Osteoblast (primary cell): ENCODE data around the gene GARIN5B. TPM values are rescaled to one million over a fixed set of nuclear protein-coding genes. Genes with fewer than 3 reads are reported as not detected.
"Not testable (repeated sequence)": the region's sequence is repeated elsewhere in the genome, so short reads cannot be mapped to it uniquely, and the experiment has no call there.

Source experiments
- DNase-seq: peaks from one replicate; pipeline ENCODE4 v3.0.0; 2011; ENCODE audit warnings: low spot score, mixed read lengths; ENCODE audit not compliant: insufficient read length; ENCODE audit errors: missing footprints
- H2AFZ ChIP-seq: 2 replicates; pipeline ENCODE4 v1.6.0; 2011; ENCODE audit warnings: mild to moderate bottlenecking, low read length
- H3K27ac ChIP-seq: 2 replicates; pipeline ENCODE4 v1.5.1; 2011; ENCODE audit warnings: mild to moderate bottlenecking, low read depth, low read length, moderate library complexity
- H3K27me3 ChIP-seq: 2 replicates; pipeline ENCODE4 v1.6.0; 2012; ENCODE audit warnings: mild to moderate bottlenecking, control low read depth, inconsistent platforms, low read length, moderate library complexity; ENCODE audit not compliant: insufficient read depth
- H3K36me3 ChIP-seq: 2 replicates; pipeline ENCODE4 v1.5.1; 2011; ENCODE audit warnings: mild to moderate bottlenecking, low read length, control low read depth, moderate library complexity; ENCODE audit not compliant: insufficient read depth
- H3K4me1 ChIP-seq: 2 replicates; pipeline ENCODE4 v1.5.1; 2011; ENCODE audit warnings: mild to moderate bottlenecking, low read length, control low read depth, moderate library complexity; ENCODE audit not compliant: insufficient read depth
- H3K4me2 ChIP-seq: 2 replicates; pipeline ENCODE4 v1.6.0; 2011; ENCODE audit warnings: mild to moderate bottlenecking, low read length; ENCODE audit not compliant: insufficient read depth
- H3K4me3 ChIP-seq: fragments of 200-600 bp; sonication (generic); 3 replicates; pipeline ENCODE4 v1.5.1; 2012; ENCODE audit warnings: mild to moderate bottlenecking, low read length, inconsistent platforms; ENCODE audit not compliant: insufficient read depth
- H3K79me2 ChIP-seq: 2 replicates; pipeline ENCODE4 v1.6.0; 2012; ENCODE audit warnings: mild to moderate bottlenecking, low read length, control low read depth, inconsistent platforms; ENCODE audit not compliant: insufficient read depth
- H3K9me3 ChIP-seq: 2 replicates; pipeline ENCODE4 v1.5.1; 2011; ENCODE audit warnings: low read depth, low read length, control low read depth
- H4K20me1 ChIP-seq: 2 replicates; pipeline ENCODE4 v1.6.0; 2012; ENCODE audit warnings: mild to moderate bottlenecking, low read length, control low read depth; ENCODE audit not compliant: insufficient read depth
- total RNA-seq: library from RNA; depleted of rRNA; stranded (reverse); fragments of >200 nt; gene quantifications from 2 replicates; pipeline ENCODE4 v1.2.3, GENCODE V29; 2012
- TF ChIP-seq, protein P1 (sequence below): IDR thresholded peaks from 2 replicates; pipeline ENCODE4 v1.5.1; 2011; ENCODE audit warnings: mild to moderate bottlenecking, low read depth, low read length, moderate library complexity; ENCODE audit errors: extremely low read depth

Gene GARIN5B
- total RNA-seq, 1 donor = not detected

DNA sequence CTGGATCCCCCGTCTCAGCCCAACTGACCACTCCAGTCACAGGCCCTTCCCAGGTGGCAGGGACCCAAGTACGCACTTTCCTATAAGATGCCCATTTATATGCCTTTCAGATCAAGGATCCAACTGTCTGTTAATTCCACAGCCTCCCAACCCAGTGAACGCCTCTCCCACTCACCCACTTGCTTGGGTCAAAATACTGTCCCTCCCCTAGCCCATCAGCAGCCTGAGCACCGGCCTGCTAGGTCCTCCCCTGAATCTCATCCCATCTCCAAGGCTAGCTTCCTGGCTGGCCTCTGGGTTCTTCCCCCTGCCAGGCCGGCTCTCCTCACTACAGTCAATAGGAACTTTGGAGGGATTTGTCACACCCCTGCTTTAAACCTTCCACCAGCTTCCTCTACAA, 42.6 kb upstream of the GARIN5B start:
- H4K20me1 ChIP-seq = peaks cover 42% of the 10 kb centered on the region
- peak overlapping the region; percentile 87 for H3K4me3 ChIP-seq
- H3K4me2 ChIP-seq = peak overlapping the region; percentile 81
- TF ChIP-seq, protein P1, sequence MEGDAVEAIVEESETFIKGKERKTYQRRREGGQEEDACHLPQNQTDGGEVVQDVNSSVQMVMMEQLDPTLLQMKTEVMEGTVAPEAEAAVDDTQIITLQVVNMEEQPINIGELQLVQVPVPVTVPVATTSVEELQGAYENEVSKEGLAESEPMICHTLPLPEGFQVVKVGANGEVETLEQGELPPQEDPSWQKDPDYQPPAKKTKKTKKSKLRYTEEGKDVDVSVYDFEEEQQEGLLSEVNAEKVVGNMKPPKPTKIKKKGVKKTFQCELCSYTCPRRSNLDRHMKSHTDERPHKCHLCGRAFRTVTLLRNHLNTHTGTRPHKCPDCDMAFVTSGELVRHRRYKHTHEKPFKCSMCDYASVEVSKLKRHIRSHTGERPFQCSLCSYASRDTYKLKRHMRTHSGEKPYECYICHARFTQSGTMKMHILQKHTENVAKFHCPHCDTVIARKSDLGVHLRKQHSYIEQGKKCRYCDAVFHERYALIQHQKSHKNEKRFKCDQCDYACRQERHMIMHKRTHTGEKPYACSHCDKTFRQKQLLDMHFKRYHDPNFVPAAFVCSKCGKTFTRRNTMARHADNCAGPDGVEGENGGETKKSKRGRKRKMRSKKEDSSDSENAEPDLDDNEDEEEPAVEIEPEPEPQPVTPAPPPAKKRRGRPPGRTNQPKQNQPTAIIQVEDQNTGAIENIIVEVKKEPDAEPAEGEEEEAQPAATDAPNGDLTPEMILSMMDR = no peak
- peaks cover 46% of the 10 kb centered on the region for H3K36me3 ChIP-seq
- H2AFZ ChIP-seq = no peak overlapping the region
- no peaks in the 10 kb centered on the region for H3K9me3 ChIP-seq
- DNase-seq = peak; percentile 83
- no peaks in the 10 kb centered on the region for H3K27me3 ChIP-seq
- H3K4me1 ChIP-seq = peaks cover 22% of the 10 kb centered on the region
- H3K79me2 ChIP-seq = peaks cover 45% of the 10 kb centered on the region
- peak overlapping the region; percentile 15 for H3K27ac ChIP-seq

DNA sequence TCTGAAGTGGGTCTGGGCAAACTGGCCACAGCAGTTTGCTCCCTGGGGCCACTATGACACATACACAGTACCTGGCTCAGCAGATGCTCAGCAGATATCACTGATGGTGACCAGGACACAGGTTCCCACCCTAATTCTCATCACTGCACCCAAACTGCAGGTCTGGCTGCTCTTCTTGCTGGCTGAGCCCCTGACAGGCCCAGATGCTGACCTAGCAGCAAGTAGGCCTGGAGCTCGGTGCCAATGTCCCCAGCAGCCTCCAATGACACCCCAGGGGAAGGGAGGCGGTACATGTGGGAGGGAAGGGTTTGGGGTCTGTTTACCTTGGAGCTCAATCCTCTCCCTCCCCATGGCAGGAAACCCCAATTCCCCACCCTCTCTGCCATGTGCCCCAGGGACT, 39.4 kb upstream of the GARIN5B start:
- peaks cover 51% of the 10 kb centered on the region for H3K36me3 ChIP-seq

DNA sequence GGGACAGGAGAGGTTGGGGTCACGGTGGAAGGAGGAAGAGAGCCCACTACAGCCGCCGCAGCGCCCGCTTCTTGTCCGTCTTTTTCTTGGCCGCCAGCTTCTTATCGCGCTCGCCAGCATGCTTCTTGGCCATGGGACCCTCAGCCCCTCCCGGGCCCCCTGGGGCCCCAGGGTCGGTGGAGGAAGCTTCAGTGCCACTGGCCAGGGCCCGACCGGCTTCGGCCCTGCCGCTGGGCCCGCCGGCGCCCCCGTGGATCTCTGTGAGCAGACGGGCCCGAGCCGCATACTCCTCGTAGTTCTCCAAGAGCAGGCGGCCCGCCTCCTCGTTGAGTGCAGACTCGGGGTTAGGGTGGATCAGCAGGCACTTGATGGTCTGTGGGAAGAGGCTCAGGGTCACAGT, 38.3 kb upstream of the GARIN5B start:
- Histone ChIP-seq H4K20me1 (peaks cover 53% of the 10 kb centered on the region), H3K79me2 (peaks cover 34% of the 10 kb centered on the region), H3K36me3 (peaks cover 49% of the 10 kb centered on the region), H3K4me1 (peaks cover 11% of the 10 kb centered on the region)
- not testable (repeated sequence) for H3K9me3 ChIP-seq, H3K27ac ChIP-seq, H3K27me3 ChIP-seq, H2AFZ ChIP-seq, H3K4me2 ChIP-seq, H3K4me3 ChIP-seq, DNase-seq

More for the DNA sequence above, 39.4 kb upstream of the GARIN5B start:
- Histone ChIP-seq H3K4me3 (no peak overlapping the region), H3K27me3 (no peaks in the 10 kb centered on the region), H3K79me2 (peaks cover 45% of the 10 kb centered on the region), H3K9me3 (no peaks in the 10 kb centered on the region), H3K4me2 (no peak overlapping the region), H2AFZ (no peak overlapping the region), H4K20me1 (peaks cover 58% of the 10 kb centered on the region), H3K27ac (no peak overlapping the region), H3K4me1 (peaks cover 17% of the 10 kb centered on the region)
- peak; percentile 87 for DNase-seq
- TF ChIP-seq, protein P1 = no peak

DNA sequence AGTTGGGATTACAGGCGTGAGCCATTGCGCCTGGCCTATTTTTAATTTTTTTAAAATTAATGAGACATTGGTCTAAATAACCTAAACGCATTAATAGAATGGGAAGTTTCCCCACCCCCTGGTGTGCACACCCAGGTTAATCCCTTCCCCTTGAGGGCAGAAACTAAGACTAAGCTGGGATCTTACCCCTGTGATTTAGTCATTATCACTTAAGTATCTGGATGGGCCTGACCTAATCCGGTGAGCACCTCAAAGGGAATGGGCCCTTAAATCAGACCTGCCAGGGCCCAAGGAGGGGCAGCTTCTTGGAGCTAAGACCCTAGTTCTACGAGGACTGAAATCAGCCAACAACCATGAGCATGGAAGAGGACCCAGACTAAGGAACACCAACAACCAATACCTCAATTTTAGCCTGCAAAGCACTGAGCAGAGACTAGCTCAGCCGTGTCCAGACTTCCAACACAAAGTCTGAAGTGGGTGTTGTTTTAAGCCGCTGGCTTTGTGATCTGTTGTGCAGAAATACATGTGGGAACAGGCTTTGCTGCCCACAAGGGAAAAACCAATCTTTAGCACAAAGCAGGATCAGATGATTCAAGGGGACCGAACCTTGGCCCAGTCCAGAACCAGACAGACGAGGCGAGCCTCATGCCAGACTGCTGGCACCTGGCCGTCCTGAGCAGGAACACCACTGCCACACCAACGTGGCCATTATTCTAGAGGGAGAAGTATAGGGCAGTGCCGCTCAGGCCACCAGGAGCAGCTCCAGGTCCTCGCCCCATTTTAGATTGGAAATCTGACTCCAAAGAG, 37.4 kb upstream of the GARIN5B start:
- peaks cover 42% of the 10 kb centered on the region for H3K36me3 ChIP-seq
- no peak overlapping the region for H2AFZ ChIP-seq
- no peak overlapping the region for H3K27ac ChIP-seq
- H3K27me3 ChIP-seq = no peaks in the 10 kb centered on the region
- TF ChIP-seq, protein P1 = no peak
- peaks cover 45% of the 10 kb centered on the region for H4K20me1 ChIP-seq
- H3K9me3 ChIP-seq = no peaks in the 10 kb centered on the region
- peaks cover 24% of the 10 kb centered on the region for H3K79me2 ChIP-seq
- H3K4me3 ChIP-seq = no peak overlapping the region
- peaks cover 2% of the 10 kb centered on the region for H3K4me1 ChIP-seq
- peak; percentile 72 for DNase-seq
- no peak overlapping the region for H3K4me2 ChIP-seq
